ENCODE results near the gene KCNE4.

DNA sequence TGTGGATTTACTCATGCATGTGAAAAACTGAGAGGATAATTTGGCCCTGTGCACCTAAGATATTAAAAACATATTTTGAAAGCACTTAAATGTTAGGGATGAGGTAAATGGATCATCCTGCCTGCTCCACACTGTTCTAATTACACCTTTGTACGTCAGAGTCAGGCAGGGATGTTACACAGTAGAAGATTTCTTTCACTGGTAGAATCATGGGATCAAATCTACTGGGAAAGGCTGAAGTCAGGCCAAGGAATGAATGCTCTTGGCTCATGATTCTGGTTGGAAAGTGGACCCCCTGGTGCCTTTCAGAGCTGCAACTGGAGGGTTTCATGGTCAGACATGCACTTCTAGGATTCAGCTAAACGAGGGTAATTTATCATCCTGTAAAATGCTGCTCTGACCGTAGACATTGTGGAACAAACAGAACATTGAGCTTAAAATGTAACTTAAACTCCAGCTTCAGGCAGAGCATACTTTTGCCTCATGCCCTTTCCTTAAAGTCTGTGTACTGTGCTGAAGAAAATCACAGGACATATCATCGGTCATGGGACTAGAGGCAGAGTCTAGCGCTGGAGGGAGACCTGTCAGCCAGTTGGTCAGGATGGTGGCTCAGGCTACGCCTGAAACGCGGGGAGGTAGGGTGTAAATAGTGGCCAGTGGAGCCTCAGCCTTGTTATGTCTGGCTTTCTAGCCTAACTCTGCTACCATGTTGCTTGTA lies 4.9 kb downstream of the KCNE4 start:
- TF ChIP-seq POLR2A (IDR thresholded peaks at IDR 0.05) (no peak), CTCF (IDR thresholded peaks at IDR 0.05) (no peak), EP300 (IDR thresholded peaks at IDR 0.05) (peak; percentile 59 to 84)
